Karpas-422 (cell line): Measurements from ENCODE around the gene ZFAND3. TPM values are rescaled to one million over a fixed set of nuclear protein-coding genes. Genes with fewer than 3 reads are reported as not detected.

ENCODE experiments used
- DNase-seq: peaks from one replicate; pipeline ENCODE4 v3.0.0-alpha.2; 2015
- H2AFZ ChIP-seq: fragments of 200-600 bp; sonication (generic); 2 replicates; pipeline ENCODE4 v1.6.1; 2014; ENCODE audit warnings: antibody characterized with exemption, low read length, mixed read lengths
- H3K27ac ChIP-seq: fragments of 200-600 bp; sonication (generic); 2 replicates; pipeline ENCODE4 v1.5.1; 2014; ENCODE audit warnings: mild to moderate bottlenecking, low read length, moderate library complexity
- H3K27me3 ChIP-seq: fragments of 200-600 bp; sonication (generic); 2 replicates; pipeline ENCODE4 v1.6.1; 2014; ENCODE audit warnings: low read length, mixed read lengths
- H3K36me3 ChIP-seq: fragments of 200-600 bp; sonication (generic); 2 replicates; pipeline ENCODE4 v1.6.1; 2014; ENCODE audit warnings: low read length, mixed read lengths; ENCODE audit not compliant: insufficient read depth
- H3K4me1 ChIP-seq: fragments of 200-600 bp; sonication (generic); 2 replicates; pipeline ENCODE4 v1.6.1; 2014; ENCODE audit warnings: mild to moderate bottlenecking, low read length, mixed read lengths
- H3K4me2 ChIP-seq: fragments of 200-600 bp; sonication (generic); 2 replicates; pipeline ENCODE4 v1.6.1; 2014; ENCODE audit warnings: low read length, low read depth, mild to moderate bottlenecking; ENCODE audit not compliant: poor library complexity, severe bottlenecking
- H3K4me3 ChIP-seq: fragments of 200-600 bp; sonication (generic); 2 replicates; pipeline ENCODE4 v1.5.1; 2014; ENCODE audit warnings: mild to moderate bottlenecking, antibody characterized with exemption, low read length, mixed read lengths
- H3K79me2 ChIP-seq: fragments of 200-600 bp; sonication (generic); 2 replicates; pipeline ENCODE4 v1.6.1; 2014; ENCODE audit warnings: mild to moderate bottlenecking, low read length, mixed read lengths
- H3K9ac ChIP-seq: fragments of 200-600 bp; sonication (generic); 2 replicates; pipeline ENCODE4 v1.6.0; 2014; ENCODE audit warnings: low read length
- H3K9me2 ChIP-seq: fragments of 200-600 bp; sonication (generic), shearing (Covaris generic); replicated peaks from 2 replicates; pipeline ENCODE4 v1.6.0; 2014; ENCODE audit warnings: mild to moderate bottlenecking, low read length, moderate library complexity; ENCODE audit not compliant: insufficient read depth
- H3K9me3 ChIP-seq: fragments of 300-700, 200-600 bp; sonication (generic); 2 replicates; pipeline ENCODE4 v1.6.1; 2014; ENCODE audit warnings: low read length, mixed read lengths
- H4K20me1 ChIP-seq: fragments of 200-600 bp; sonication (generic); 2 replicates; pipeline ENCODE4 v1.6.1; 2014; ENCODE audit warnings: mild to moderate bottlenecking, antibody characterized with exemption, low read length, low read depth; ENCODE audit not compliant: insufficient read depth
- total RNA-seq: library from RNA; depleted of rRNA; stranded (reverse); fragments of >200 nt; shearing (Covaris generic); gene quantifications from 2 replicates; pipeline ENCODE4 v1.2.3, GENCODE V29; 2014; ENCODE audit warnings: low replicate concordance; rRNA removed

The ZFAND3 gene
- 4.0 and 6.6 TPM in 2 replicates for total RNA-seq

DNA sequence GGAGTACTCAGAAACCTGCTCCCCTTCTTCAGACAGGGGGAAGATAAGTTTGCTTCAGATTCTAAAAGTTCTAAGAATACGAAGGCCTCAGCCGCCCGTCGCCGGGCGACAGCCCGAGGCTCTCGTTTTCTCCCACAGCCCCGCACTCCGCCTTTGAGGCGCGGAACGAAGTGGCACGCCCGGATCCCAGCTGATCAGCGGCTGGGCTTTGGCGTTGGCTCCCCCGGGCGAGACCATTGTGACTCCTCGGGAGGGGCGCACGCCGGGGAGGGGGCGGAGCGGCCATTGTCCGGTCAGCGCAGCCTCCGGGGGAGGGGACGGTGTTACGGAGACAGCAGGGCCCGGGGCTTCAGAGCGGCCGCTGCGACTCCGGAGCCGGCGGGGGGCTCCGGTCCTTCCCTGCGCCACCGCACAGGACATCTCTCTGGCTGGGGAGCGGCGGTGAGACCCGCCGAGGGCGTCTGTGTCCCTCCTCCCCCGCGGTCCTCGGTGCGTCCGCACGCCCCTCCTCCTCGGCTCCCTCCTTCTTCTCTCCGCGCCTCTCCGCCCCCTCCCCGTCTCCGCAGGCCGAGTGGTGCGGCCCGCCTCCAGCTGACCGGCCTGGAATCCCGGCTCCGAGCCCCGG lies at the start of gene ZFAND3:
TSS of gene ZFAND3 (plus strand) at position 551 of the 625 bp plus-strand sequence. CDS start 219 bp downstream, outside the sequence.
- Histone ChIP-seq H4K20me1 (peaks cover 31% of the 10 kb centered on the region; the same call in 1 of the 2 replicates), H2AFZ (peak within 1 kb of the TSS; percentile 91), H3K4me2 (peak within 1 kb of the TSS; percentile 91), H3K4me1 (peaks cover 18% of the 10 kb centered on the region), H3K9me2 (no peaks in the 10 kb centered on the region), H3K27ac (no peak within 1 kb of the TSS; the same call in 1 of the 2 replicates), H3K9me3 (no peaks in the 10 kb centered on the region), H3K27me3 (no peaks in the 10 kb centered on the region), H3K4me3 (peak within 1 kb of the TSS; percentile 73), H3K79me2 (peaks cover 11% of the 10 kb centered on the region; the same call in 1 of the 2 replicates), H3K9ac (peak within 1 kb of the TSS; percentile 80), H3K36me3 (no peaks in the 10 kb centered on the region)
- peak; percentile 97 for DNase-seq

GRCh38 chr6:37774028-37774680 lies 45.4 kb upstream of the ZFAND3 start:
- Histone ChIP-seq H4K20me1 (no peaks in the 10 kb centered on the region), H3K27ac (no peak overlapping the region), H3K4me3 (no peak overlapping the region), H3K4me1 (peaks cover 7% of the 10 kb centered on the region), H3K9ac (no peak overlapping the region), H3K27me3 (no peaks in the 10 kb centered on the region), H3K9me2 (no peaks in the 10 kb centered on the region), H3K79me2 (no peaks in the 10 kb centered on the region), H3K9me3 (no peaks in the 10 kb centered on the region), H2AFZ (no peak overlapping the region), H3K36me3 (no peaks in the 10 kb centered on the region), H3K4me2 (no peak overlapping the region)
- no peak for DNase-seq

GRCh38 chr6:37776566-37776965 lies 43.0 kb upstream of the ZFAND3 start:
- Histone ChIP-seq H3K9ac (no peak overlapping the region), H3K4me3 (no peak overlapping the region), H3K27ac (no peak overlapping the region), H3K27me3 (no peaks in the 10 kb centered on the region), H4K20me1 (no peaks in the 10 kb centered on the region), H3K79me2 (no peaks in the 10 kb centered on the region), H3K4me2 (no peak overlapping the region), H3K9me3 (no peaks in the 10 kb centered on the region), H3K4me1 (peaks cover 14% of the 10 kb centered on the region), H3K9me2 (no peaks in the 10 kb centered on the region), H3K36me3 (no peaks in the 10 kb centered on the region), H2AFZ (no peak overlapping the region)
- no peak for DNase-seq

- no peak overlapping the region for H3K27ac ChIP-seq
- no peak overlapping the region for H2AFZ ChIP-seq
These were observed 42.2 kb upstream of the ZFAND3 start for GRCh38 chr6:37777272-37777834.

GRCh38 chr6:37779111-37779800 lies 40.3 kb upstream of the ZFAND3 start:
- Histone ChIP-seq H3K4me3 (no peak overlapping the region), H3K27me3 (no peaks in the 10 kb centered on the region), H3K9me3 (no peaks in the 10 kb centered on the region), H3K4me1 (peaks cover 21% of the 10 kb centered on the region), H4K20me1 (no peaks in the 10 kb centered on the region), H3K36me3 (no peaks in the 10 kb centered on the region), H2AFZ (no peak overlapping the region), H3K4me2 (no peak overlapping the region), H3K79me2 (no peaks in the 10 kb centered on the region), H3K9ac (no peak overlapping the region), H3K9me2 (no peaks in the 10 kb centered on the region), H3K27ac (no peak overlapping the region)
- no peak for DNase-seq

More at GRCh38 chr6:37777272-37777834, 42.2 kb upstream of the ZFAND3 start:
- no peak overlapping the region for H3K4me3 ChIP-seq
- H3K9me3 ChIP-seq: no peaks in the 10 kb centered on the region
- no peaks in the 10 kb centered on the region for H4K20me1 ChIP-seq
- H3K4me2 ChIP-seq: no peak overlapping the region
- DNase-seq: no peak
- no peaks in the 10 kb centered on the region for H3K79me2 ChIP-seq
- H3K4me1 ChIP-seq: peaks cover 14% of the 10 kb centered on the region
- no peaks in the 10 kb centered on the region for H3K9me2 ChIP-seq
- H3K27me3 ChIP-seq: no peaks in the 10 kb centered on the region
- no peak overlapping the region for H3K9ac ChIP-seq
- H3K36me3 ChIP-seq: no peaks in the 10 kb centered on the region

DNA sequence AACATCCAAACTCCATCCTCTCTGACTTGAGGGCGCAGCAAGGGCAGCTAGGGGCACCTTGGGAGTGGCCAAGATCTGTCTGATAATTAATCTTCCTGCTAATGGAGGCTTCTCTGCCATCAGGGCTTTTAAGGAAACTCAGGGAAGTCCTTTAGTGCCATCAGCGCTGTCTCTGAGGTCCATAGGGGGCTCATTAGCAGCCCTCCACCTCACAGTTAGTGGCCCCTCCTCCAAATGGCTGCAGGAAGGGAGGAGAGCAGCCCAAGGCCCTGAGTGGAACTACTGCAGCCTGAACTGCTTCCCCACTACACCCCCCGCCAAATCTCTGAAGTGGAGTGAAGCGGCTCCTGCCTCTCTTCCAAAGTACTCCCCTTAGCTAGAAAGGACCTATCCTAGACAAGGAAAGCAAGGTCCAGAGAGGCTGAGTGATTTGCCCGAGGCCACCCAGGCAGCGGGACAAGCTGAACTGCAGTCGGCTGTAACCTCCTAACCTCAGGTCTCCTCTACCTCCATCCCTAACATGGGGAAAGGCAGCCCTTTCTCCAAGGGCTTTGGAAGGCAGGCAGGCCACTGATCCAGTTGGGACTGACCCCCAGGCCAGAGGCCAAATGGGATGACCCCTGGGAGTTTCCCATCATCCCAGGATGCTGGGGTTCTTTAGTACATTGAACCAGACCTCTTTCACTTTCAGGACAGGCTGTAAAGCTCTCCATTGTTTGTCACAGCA lies 39.5 kb upstream of the ZFAND3 start:
- peaks cover 21% of the 10 kb centered on the region for H3K4me1 ChIP-seq
- no peaks in the 10 kb centered on the region for H3K9me2 ChIP-seq
- H3K27me3 ChIP-seq: no peaks in the 10 kb centered on the region
- H3K9ac ChIP-seq: no peak overlapping the region
- H2AFZ ChIP-seq: no peak overlapping the region
- H3K79me2 ChIP-seq: no peaks in the 10 kb centered on the region
- DNase-seq: no peak
- no peak overlapping the region for H3K4me3 ChIP-seq
- no peak overlapping the region for H3K4me2 ChIP-seq
- no peak overlapping the region for H3K27ac ChIP-seq
- H4K20me1 ChIP-seq: no peaks in the 10 kb centered on the region
- no peaks in the 10 kb centered on the region for H3K9me3 ChIP-seq
- no peaks in the 10 kb centered on the region for H3K36me3 ChIP-seq

DNA sequence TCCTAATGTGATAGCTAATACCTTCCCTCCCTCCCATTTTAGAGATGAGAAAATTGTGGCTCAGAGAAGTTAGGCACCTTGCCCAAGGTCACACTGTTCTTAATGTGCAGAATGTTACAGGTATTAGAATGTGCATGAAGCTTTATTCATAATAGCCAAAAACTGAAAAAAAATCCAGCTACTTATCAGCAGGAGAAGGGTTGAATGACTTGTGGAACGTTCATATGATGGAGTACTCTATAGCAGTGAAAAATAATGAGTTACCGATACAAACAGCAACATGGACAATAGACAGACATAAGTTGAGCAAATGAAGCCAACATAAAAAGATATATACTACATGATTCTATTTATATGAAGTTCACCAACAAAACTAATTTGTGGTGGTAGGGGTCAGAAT lies 37.7 kb upstream of the ZFAND3 start:
- H3K27me3 ChIP-seq: no peaks in the 10 kb centered on the region
- H3K4me1 ChIP-seq: peaks cover 21% of the 10 kb centered on the region
- H3K4me2 ChIP-seq: no peak overlapping the region
- no peaks in the 10 kb centered on the region for H3K9me3 ChIP-seq
- no peak overlapping the region for H3K9ac ChIP-seq
- H3K4me3 ChIP-seq: no peak overlapping the region
- H3K36me3 ChIP-seq: no peaks in the 10 kb centered on the region
- no peak for DNase-seq
- no peaks in the 10 kb centered on the region for H3K79me2 ChIP-seq
- no peaks in the 10 kb centered on the region for H4K20me1 ChIP-seq
- no peak overlapping the region for H3K27ac ChIP-seq
- no peaks in the 10 kb centered on the region for H3K9me2 ChIP-seq
- no peak overlapping the region for H2AFZ ChIP-seq
